ENCODE data around the gene KCNB1.

The KCNB1 gene

DNA sequence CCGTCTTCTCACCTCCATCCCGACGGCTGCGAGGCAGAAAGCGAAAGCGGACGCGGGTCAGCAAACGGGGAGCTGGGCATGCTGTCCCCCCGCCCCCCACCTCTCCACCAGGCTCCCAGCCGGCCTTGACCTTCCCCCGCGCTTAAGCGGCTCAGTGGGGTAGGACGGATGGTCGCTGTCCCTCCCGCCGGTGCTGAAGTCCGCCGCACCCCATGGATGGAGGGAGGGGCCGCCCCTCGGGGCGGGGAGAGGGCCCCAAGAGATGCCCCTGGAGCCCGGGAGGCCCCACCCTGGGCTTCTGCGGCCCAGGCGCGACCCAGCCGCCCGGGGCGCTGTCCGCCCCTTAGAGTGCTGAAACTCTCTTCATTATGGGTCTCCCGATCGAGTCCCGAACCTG lies at the start of gene KCNB1:
Gene KCNB1, minus strand, starts transcription at position 48 of the 397 bp plus-strand sequence. CDS start 188 bp downstream, outside the sequence.
- DNase-seq (ENCODE audit: low read depth, low spot score), result peak; percentile 89

DNA sequence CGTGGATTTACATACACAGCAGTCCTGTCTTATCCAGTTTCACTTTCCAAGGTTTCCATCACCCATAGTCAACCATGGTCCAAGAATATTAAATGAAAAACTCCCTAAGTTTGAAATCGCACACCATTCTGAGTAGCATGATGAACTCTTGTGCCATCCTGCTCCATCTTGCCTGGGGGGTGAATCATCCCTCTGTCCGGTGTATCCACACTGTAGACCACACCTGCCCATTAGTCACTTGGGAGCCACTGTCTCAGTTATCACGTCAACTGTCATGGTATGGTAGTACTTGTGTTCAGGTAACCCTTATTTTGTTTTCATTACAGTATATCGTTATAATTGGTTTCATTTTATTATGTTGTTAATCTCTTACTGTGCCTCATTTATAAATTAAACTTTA lies 47.0 kb upstream of the KCNB1 start:
- DNase-seq (ENCODE audit: low read depth, low spot score), result no peak

GRCh38 chr20:49526568-49526967 lies 44.1 kb upstream of the KCNB1 start:
- no peak for DNase-seq (ENCODE audit: low read depth, low spot score)

DNA sequence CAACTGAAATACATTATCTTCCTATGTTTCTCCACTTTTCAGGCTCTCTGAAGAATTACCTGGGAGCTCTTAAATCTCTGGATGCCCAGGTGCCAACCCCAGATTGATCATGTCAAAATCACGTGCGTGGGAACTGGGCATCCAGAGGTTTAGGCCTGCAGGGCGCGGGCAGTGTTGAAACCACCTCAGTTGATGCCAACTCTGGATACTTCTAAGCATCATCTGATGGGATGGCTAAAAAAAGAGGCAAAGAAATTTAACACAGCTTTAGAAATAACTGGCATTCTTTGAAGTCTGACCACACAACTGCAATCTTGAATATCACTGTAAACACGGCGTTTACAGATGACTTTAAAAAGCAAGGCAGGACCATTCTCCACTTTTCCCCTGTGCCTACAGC lies 43.6 kb upstream of the KCNB1 start:
- DNase-seq (ENCODE audit: low read depth, low spot score), result no peak

DNA sequence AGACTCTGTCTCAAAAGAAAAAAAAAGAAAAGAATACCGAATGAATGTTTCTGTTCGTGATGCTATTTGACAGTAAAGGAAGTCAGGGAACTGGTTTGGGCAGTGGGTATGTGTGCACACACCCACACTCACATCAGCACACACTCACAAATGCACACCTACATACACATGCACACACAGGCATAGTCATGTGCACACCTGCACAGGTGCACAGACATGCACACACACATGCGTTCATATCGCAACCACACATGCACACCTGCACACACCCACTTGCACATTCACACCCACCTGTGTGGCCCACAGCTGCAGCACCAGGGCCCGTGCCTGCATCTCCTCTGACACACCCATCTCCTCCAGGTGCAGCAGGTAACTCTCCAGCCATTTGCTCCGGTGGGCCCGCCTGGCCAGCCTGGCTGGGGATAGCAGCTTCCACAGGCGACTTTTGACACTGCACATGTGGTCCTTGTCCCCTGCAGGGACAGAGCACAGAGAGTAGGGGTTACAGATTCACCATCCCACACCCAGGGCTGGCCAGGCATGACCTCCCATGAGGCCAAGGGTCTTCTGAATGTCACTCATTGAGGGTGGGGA lies 41.4 kb upstream of the KCNB1 start:
- no peak for DNase-seq (ENCODE audit: low read depth, low spot score)

- DNase-seq (ENCODE audit: low read depth, low spot score), result no peak
Observed at GRCh38 chr20:49521356-49521755, 38.9 kb upstream of the KCNB1 start.

DNA sequence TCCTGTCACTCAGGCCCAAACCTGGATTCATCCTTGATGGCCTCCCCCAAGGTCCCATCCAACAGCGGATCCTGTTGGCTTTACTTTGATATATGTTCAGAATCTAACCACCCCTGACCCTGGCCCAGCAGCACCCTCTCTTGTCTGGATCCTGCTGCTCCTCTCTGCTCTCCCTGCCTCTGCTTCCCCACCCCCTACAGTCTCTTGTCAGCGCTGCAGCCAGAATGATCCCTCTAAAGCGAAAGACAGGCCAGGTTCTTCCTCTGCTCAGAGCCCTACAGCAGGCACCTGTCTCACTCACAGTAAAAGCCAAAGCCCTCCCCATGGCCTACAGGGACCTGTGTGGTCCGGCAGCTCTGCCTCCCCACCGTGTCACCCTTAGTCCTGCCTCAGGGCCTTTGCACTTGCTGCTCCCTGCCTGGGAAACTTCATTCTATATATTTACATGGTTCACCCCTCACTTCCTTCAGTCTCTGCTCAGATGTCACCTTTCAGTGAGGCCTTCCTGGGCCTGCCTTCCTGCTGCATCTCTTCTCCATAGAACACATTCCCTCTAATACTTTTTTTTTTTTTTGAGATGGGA lies 37.4 kb upstream of the KCNB1 start:
- no peak for DNase-seq (ENCODE audit: low read depth, low spot score)

DNA sequence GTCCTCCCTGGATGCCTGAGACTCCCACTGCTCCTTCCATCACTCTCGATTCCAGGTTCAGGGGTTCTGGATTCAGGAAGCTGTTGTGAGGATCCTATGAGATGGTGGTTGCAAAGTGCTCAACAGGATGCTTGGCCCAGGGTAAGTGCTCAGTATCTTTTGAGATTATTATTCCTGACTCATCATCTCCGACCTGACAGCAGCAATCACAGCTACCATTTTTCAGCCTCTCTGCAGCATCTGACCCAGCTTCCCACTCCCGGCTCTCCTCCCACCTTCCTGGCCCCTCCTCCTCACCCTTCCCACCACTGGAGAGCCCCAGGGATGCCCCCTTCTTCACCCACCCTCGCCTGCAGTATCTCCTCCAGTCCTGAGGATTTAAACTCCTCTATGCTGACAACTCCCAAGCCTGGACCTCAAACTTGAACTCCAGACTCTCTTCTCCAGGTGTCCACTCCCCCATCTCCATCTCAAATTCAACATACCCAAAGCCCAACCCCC lies 36.8 kb upstream of the KCNB1 start:
- DNase-seq (ENCODE audit: low read depth, low spot score), result no peak

- no peak for DNase-seq (ENCODE audit: low read depth, low spot score)
Observed at GRCh38 chr20:49518576-49518975, 36.1 kb upstream of the KCNB1 start.

DNA sequence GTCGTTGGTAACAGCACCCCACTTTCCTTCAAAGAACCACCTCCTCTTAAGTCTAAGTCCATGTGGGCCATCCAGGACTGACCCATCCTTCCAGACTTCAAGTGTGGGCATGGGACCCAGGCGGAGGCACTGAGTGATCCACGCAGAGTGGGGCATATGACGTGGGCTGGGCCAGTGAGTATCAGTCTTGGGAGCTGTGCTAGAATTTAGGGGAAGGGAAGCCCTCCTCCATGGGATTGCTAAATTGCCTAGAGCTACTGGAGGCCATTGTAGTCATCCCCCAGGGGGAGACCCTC lies 35.3 kb upstream of the KCNB1 start:
- DNase-seq (ENCODE audit: low read depth, low spot score), result no peak

- DNase-seq (ENCODE audit: low read depth, low spot score), result no peak
Observed at GRCh38 chr20:49516916-49517804, 34.7 kb upstream of the KCNB1 start.

GRCh38 chr20:49515586-49515985 lies 33.1 kb upstream of the KCNB1 start:
- DNase-seq (ENCODE audit: low read depth, low spot score), result no peak

GRCh38 chr20:49513517-49513916 lies 31.0 kb upstream of the KCNB1 start:
- no peak for DNase-seq (ENCODE audit: low read depth, low spot score)

DNA sequence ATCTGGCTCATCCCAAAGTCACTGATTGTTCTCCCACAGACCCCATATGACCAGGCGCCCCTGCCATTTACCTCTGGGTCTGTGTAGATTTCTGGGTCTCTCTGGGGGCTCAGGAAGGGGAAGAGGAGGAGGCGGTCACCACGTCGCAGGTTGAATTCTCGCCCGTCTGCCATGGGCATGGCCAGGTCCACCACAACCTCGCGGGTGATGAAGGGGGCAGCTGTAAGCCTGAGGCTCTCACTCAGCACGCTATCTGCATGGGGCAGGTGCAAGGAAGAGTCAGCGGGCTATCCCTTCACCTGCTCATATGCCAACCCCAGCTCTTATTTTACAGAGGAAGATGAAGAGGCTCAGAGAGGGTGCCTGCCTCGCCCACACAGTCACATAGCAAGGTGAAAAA lies 30.5 kb upstream of the KCNB1 start:
- no peak for DNase-seq (ENCODE audit: low read depth, low spot score)

GRCh38 chr20:49511788-49512525 lies 29.5 kb upstream of the KCNB1 start:
- DNase-seq (ENCODE audit: low read depth, low spot score), result no peak

DNA sequence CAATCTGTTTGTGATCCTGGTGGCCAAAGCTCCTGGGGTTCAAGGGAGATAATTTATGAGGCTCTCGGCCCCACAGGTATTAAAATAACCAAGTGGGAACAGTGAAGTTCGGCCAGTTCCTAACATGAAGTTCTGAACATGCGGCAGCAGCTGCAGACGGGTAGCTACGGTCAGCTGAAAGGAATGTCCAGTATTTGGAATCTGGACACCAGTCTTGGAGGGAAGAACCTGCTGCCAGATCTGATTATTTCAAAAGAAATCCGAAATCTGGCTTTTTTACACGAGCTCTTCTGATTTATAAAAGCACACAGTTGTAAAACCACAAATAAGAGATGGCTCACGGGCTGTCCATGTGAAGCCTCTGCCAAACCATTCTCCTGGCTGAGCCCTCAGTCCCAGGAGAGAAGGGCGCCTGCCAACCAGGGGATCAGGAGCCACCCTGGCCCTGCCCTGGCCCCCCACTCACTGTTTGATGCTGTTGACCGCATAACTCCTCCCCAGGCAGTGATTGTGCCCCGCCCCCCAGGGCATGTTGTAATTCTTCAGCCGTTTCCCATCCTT lies 28.2 kb upstream of the KCNB1 start:
- DNase-seq (ENCODE audit: low read depth, low spot score), result peak; percentile 90

DNA sequence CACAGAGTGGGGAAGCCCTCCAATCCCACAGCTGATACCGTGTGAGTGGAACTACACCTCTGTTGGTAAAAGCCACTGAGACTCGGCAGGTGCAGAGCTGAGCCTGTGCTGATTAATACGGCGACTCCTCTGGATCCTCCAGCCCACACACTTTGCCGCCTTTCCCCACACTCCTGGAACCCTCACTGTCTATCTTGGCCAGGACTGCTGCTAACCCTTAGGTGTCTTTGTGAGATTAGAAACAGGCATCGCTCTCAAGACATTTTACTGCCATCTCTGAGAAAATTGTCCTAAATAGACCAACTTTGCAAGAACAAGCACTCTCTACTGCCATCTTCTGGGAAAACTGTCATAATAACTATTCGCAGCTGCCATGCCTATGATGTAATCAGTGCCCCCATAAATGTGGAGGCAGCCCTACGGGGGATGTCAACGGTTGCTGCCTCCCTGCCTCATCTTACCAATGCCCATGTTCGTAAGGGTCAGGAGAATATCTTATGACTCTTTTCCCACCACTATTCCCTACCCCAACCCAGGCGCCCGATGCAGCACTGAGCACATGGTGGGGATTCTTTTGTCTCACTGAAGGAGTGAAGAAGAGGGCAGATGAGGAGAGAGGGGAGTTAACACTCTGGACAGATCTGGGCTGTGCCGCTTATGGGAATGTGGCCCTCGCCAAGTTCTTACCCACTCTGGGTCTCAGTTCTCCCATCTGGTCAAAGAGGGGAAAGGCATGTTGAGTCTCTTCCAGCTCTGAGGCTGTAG lies 26.1 kb upstream of the KCNB1 start:
- peak; percentile 62 for DNase-seq (ENCODE audit: low read depth, low spot score)

- no peak for DNase-seq (ENCODE audit: low read depth, low spot score)
Observed at GRCh38 chr20:49507741-49508434, 25.4 kb upstream of the KCNB1 start.

DNA sequence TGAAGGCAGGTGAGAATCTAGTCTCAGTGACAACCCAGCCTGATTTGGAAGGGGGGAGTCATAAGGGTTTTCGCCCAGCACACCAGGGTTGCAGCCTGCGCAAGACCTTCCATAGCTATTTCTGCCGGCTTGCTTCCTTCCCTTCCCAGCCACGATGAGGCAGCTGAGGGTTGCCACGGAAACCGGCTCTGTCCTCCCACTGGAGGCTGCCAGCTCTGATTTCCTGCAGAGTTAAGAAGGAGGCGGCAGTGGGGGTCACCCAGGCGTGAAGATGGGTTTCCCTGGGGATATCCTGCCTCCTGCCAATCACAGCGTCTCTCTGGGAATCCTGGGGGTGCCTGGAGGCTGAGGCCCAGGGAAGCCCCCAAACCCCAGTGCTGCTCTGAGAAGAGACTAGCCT lies 23.1 kb upstream of the KCNB1 start:
- DNase-seq (ENCODE audit: low read depth, low spot score), result peak; percentile 82

- no peak for DNase-seq (ENCODE audit: low read depth, low spot score)
Observed at GRCh38 chr20:49503176-49503575, 20.7 kb upstream of the KCNB1 start.

Measured in astrocyte of the hippocampus (primary cell).